RKO (cell line): ENCODE measurements around the gene CRYBG2.
A peak's percentile ranks its signal among the peaks of the same experiment; 100 is the strongest.
"Not testable (repeated sequence)": the region's sequence is repeated elsewhere in the genome, so short reads cannot be mapped to it uniquely, and the experiment has no call there.

Experiments used
- DNase-seq: peaks from one replicate; pipeline ENCODE4 v3.0.0-alpha.2; 2016; ENCODE audit warnings: low spot score

The CRYBG2 gene

DNA sequence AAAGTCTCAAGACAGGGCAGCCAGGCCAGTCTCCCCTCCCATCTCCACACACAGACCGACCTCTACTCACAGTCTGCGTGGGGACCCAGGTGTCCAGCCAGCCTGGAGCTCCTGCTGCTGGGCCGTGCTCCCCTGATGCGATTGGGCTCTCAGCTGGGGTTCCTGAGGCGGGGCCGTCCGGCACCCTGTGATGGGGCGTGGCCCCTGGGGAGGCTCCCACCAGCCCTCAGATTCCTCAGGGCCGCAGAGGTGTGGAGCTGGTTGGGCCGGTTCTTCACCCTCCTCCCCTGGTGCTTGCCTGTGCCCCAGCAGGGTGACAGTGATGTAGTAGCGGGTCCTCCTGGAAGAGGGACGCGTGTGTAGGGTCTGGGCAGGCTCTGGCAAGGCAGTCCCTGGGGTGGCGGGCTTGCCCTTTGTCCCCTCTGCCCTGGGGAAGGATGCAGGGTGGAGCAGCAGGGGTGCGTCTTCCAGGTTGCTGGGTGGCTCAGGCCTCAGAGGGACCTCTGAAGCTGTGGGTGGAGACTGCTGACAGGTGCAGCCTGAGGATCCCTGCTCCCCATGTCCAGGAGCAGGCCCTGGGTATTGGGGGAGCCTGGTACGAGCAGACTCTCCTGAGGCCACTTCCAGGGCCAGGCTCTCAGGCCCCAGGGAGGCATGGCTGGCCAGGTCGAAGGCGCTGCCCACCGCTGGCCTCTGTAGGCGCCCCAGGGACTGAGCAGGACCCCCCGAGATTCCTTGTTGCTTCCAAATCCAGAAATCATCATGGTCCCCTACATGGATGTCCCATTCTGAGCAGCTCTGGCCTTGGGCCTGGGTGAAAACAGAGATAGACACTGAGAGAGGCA is at the start of gene CRYBG2:
Gene CRYBG2, minus strand, starts transcription at position 155 of the 845 bp plus-strand sequence. CDS start 7,473 bp downstream, outside the sequence.
- DNase-seq, result no peak

GRCh38 chr1:26403656-26404055 is 49.7 kb upstream of the CRYBG2 start:
- DNase-seq, result no peak

GRCh38 chr1:26401891-26402290 is 48.0 kb upstream of the CRYBG2 start:
- no peak for DNase-seq

- no peak for DNase-seq
Observed at GRCh38 chr1:26399034-26399433, 45.1 kb upstream of the CRYBG2 start.

GRCh38 chr1:26395754-26396153 is 41.8 kb upstream of the CRYBG2 start:
- no peak for DNase-seq

GRCh38 chr1:26391450-26391849 is 37.5 kb upstream of the CRYBG2 start:
- DNase-seq, result peak; percentile 48

- DNase-seq, result no peak
Observed at GRCh38 chr1:26389604-26390247, 35.8 kb upstream of the CRYBG2 start.

DNA sequence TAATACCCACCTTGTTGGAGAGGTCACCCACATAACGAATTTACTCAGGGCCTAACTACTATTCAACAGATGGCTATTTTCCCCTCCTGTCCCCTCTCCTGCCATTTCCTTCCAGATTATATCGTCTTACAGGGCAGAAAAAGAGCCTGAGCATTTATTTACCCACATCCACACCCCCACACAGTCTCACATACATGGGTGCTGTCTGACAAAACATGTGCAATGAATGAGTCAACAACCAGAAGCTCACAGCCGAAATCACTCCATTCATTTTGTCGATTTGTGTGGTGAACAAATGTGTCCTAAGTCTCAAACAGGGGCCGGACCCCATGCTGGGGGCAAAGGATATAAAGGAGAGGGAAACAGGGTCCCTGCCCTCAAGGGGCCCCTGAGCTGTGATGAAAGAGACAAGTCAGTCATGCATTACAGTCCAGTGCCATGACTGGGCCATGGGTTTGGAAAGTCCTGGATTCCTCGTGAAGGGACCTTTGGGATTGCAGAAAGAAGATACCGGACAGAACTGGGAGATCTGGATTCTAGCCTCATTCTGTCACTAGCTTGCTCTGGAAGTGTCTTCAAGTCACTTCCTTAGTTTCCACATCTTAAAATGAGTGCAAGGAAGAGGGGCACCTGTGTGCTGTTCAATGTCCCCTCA is 35.0 kb upstream of the CRYBG2 start:
- DNase-seq, result no peak

DNA sequence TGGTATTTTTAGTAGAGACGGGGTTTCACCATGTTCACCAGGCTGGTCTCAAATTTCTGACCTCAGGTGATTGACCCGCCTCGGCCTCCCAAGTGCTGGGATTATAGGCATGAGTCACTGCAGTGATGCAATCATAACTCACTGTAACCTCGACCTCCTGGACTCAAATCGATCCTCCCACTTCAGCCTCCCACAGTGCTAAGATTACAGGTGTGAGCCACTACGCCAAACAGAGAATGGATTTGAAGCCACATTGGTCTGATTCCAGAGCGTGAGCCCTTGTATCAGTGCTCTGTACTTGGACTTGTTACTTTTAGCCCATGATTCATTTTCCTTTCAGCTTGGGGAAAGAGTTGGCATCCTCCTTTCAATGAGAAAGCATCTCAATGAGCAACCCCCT is 33.5 kb upstream of the CRYBG2 start:
- peak; percentile 63 for DNase-seq

GRCh38 chr1:26385063-26385462 is 31.1 kb upstream of the CRYBG2 start:
- not testable (repeated sequence) for DNase-seq

GRCh38 chr1:26384076-26384475 is 30.1 kb upstream of the CRYBG2 start:
- DNase-seq, result no peak

DNA sequence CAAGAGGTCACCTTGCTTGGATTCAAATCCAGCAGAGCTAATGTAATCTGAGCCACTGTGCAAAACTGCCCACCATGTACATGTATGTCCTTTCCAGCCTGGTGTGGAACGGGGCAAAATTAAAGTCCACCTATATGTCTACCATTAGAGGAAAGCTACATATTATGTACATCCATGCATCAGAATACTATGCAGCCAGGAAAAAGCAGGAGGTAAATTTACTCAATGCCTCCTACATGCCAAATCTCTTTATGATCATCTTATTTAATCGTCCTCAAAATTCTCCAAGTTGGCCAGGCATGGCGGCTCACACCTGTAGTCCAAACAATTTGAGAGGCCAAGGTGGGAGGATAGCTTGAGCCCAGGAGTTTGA is 24.9 kb upstream of the CRYBG2 start:
- DNase-seq, result no peak

- DNase-seq, result no peak
Observed at GRCh38 chr1:26378088-26378878, 24.4 kb upstream of the CRYBG2 start.

DNA sequence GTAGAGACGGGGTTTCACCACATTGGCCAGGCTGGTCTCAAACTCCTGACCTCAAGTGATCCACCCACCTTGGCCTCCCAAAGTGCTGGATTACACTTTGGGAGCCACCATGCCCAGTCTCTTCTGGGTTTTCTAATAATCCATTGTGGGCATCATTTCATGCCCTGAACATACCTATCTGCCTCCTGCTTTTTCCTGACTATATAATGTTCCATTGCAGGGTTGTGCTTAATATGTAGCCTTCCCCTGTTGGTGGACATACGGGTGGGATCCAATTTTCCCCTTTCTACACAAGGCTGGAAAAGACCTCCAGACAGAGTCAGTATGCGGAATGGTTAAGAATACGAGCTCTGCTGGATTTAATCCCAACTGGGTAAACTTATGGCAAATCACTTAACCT is 22.1 kb upstream of the CRYBG2 start:
- DNase-seq, result no peak

DNA sequence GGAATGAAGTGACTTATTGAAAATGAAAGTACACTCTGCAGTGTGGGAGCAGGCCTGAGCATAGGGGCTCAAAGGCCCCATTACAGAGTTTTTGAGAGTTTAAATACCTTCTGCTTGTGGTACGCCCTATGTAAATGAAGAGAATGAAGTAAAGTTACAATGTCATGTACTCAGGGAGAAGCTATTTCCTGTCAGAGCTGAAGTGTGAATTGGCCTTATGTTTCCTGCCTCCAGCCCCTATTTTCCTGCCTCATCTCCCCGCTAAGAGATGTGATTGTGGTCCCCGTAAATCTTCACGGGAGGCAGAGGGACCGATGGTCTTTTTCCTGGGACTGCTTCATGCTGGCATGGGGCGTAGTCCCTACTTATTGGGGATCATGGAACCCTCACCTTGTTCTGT is 21.2 kb upstream of the CRYBG2 start:
- DNase-seq, result no peak

DNA sequence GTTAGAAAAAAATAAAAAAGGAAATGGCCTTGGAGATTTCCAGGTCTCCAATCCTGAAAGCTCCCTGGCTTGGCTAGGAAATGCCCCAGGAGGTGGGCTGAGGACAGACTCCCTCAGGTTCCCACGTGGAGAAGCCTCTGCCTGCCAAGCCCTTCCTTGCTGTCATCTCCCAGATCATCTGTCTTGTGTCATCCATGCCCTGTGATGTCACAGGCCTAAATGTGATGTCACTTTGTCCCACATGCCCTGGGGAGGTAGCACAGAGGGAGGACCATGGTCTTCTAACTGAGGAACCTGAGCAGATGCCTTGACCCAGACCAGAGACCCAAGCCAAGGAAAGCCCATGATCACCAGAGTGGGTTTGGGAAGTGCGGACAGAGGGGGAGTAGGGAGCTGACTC is 20.4 kb upstream of the CRYBG2 start:
- DNase-seq, result not testable (repeated sequence)

- no peak for DNase-seq
Observed at GRCh38 chr1:26373789-26374188, 19.9 kb upstream of the CRYBG2 start.

- DNase-seq, result no peak
Observed at GRCh38 chr1:26373281-26373680, 19.4 kb upstream of the CRYBG2 start.

GRCh38 chr1:26372611-26373010 is 18.7 kb upstream of the CRYBG2 start, which contains the start of gene ZNF683:
ZNF683 (minus strand) TSS chr1:26372750; CDS start chr1:26368571, 4,179 bp downstream.
- not testable (repeated sequence) for DNase-seq

DNA sequence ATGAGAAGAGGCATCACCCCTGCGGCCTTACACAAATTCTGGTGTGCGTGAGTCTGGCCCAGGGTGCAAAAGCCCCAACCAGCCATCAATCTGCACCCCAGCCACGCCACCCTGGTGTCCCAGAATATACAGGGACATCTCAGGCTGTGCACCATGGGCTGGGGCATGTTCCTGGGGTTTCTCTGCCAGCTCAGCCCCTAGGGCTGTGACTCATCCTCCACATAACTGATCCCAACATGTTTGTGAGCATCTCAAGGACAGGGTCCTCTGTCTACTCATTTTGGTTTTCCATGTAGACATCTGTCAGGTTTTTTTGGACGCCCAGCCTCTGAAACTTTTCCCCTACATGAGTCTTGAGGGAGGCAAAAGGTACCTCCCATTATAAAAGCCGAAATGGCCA is 18.1 kb upstream of the CRYBG2 start:
- DNase-seq, result no peak

GRCh38 chr1:26370591-26371382 is 16.9 kb upstream of the CRYBG2 start:
- DNase-seq, result no peak
